Measurements from ENCODE around the gene LLPH. TPM values are rescaled to one million over a fixed set of nuclear protein-coding genes. Genes with fewer than 3 reads are reported as not detected.

The LLPH gene
- total RNA-seq, 2 experiments from 2014 or later, result 51.7 to 56.0 TPM

Other genes with a start within 250 kb of the LLPH start
- gene TMBIM4, start 39.2 kb upstream of the LLPH start, total RNA-seq, result 10 to 100 TPM; 38.8 to 39.4 TPM
- gene IRAK3, start 58.5 kb upstream of the LLPH start, total RNA-seq, result under 1 TPM; 0.30 to 0.33 TPM
- 10 to 100 TPM; 13.5 to 13.7 TPM for gene HELB, start 171.7 kb upstream of the LLPH start, total RNA-seq

Data from activated naive CD8-positive, alpha-beta T cell treated with anti-CD3 and anti-CD28 coated beads for 36 hours (primary cell).